GM12878 (cell line): ENCODE results near the gene SLC25A26.

Source experiments
- ATF3 ChIP-seq: IDR thresholded peaks from 2 replicates; pipeline ENCODE4 v1.6.1; 2011; ENCODE audit warnings: low read depth, mild to moderate bottlenecking, low read length, moderate library complexity, borderline replicate concordance; ENCODE audit errors: extremely low read depth
- CREB1 ChIP-seq: IDR thresholded peaks from 2 replicates; pipeline ENCODE4 v1.6.1; 2012; ENCODE audit warnings: low read depth, mild to moderate bottlenecking, inconsistent platforms
- FOXK2 ChIP-seq: fragments of 450-650 bp; IDR thresholded peaks from 2 replicates; pipeline ENCODE4 v1.6.1; 2017; ENCODE audit warnings: mild to moderate bottlenecking, moderate library complexity
- FOXM1 ChIP-seq: IDR thresholded peaks from 2 replicates; pipeline ENCODE4 v1.6.1; 2012; ENCODE audit warnings: low read depth, mild to moderate bottlenecking, inconsistent platforms, low read length, moderate library complexity
- HDAC6 ChIP-seq: fragments of 200-600 bp; sonication (generic); IDR thresholded peaks from one replicate; pipeline ENCODE4 v1.8.0; 2017; ENCODE audit warnings: antibody characterized with exemption; ENCODE audit not compliant: unreplicated experiment
- MAX ChIP-seq: IDR thresholded peaks from 2 replicates; pipeline ENCODE4 v1.6.1; 2012; ENCODE audit warnings: low read depth, low read length, improper control_type of control experiment
- MEF2A ChIP-seq: IDR thresholded peaks from 2 replicates; pipeline ENCODE4 v1.6.1; 2011; ENCODE audit warnings: low read depth, mild to moderate bottlenecking, low read length, moderate library complexity; ENCODE audit not compliant: insufficient read depth
- POLR2A ChIP-seq: IDR thresholded peaks from 2 replicates; pipeline ENCODE4 v1.6.1; 2011; ENCODE audit warnings: low read depth, mild to moderate bottlenecking, low read length
- STAT3 ChIP-seq: IDR thresholded peaks from 2 replicates; pipeline ENCODE4 v1.6.1; 2011; ENCODE audit warnings: low read depth, low read length, improper control_type of control experiment

GRCh38 chr3:66172394-66172793, 48.4 kb upstream of the SLC25A26 start:
- TF ChIP-seq STAT3 (no peak), ATF3 (no peak), POLR2A (no peak), FOXM1 (no peak), HDAC6 (no peak), FOXK2 (no peak), MEF2A (no peak), MAX (no peak), CREB1 (no peak)
